SJSA1 (cell line): ENCODE measurements around the gene EI24. TPM values are rescaled to one million over a fixed set of nuclear protein-coding genes. Genes with fewer than 3 reads are reported as not detected.

ENCODE experiments used
- DNase-seq, 2 experiments: peaks; one replicate each; pipeline ENCODE4 v3.0.0-alpha.2; 2015 to 2020; ENCODE audit warnings: low spot score in 2 of 2, low read depth in 1 of 2
- H3K27ac ChIP-seq: fragments of 250-450 bp; sonication (Bioruptor Pico); 2 replicates; pipeline ENCODE4 v1.5.1; 2020; ENCODE audit warnings: mild to moderate bottlenecking, moderate library complexity
- H3K27me3 ChIP-seq: fragments of 250-450 bp; sonication (Bioruptor Pico); replicated peaks from 2 replicates; pipeline ENCODE4 v1.5.1; 2020; ENCODE audit warnings: mild to moderate bottlenecking, moderate library complexity
- H3K36me3 ChIP-seq: fragments of 250-450 bp; sonication (Bioruptor Pico); 2 replicates; pipeline ENCODE4 v1.5.1; 2020; ENCODE audit warnings: mild to moderate bottlenecking
- H3K4me1 ChIP-seq: fragments of 250-450 bp; sonication (Bioruptor Pico); replicated peaks from 2 replicates; pipeline ENCODE4 v1.6.1; 2021; ENCODE audit warnings: mild to moderate bottlenecking
- H3K4me3 ChIP-seq: fragments of 250-450 bp; sonication (Bioruptor Pico); 2 replicates; pipeline ENCODE4 v1.5.1; 2020; ENCODE audit warnings: mild to moderate bottlenecking
- H3K9me3 ChIP-seq: fragments of 250-450 bp; sonication (Bioruptor Pico); replicated peaks from 2 replicates; pipeline ENCODE4 v1.5.1; 2020; ENCODE audit warnings: mild to moderate bottlenecking
- total RNA-seq: library from RNA; depleted of rRNA; stranded (reverse); fragments of >200 nt; shearing (Covaris generic); gene quantifications from 2 replicates; pipeline ENCODE4 v1.2.3, GENCODE V29; 2014

EI24 gene
- total RNA-seq, 1 experiment from 2014 or later = 78.5 TPM

DNA sequence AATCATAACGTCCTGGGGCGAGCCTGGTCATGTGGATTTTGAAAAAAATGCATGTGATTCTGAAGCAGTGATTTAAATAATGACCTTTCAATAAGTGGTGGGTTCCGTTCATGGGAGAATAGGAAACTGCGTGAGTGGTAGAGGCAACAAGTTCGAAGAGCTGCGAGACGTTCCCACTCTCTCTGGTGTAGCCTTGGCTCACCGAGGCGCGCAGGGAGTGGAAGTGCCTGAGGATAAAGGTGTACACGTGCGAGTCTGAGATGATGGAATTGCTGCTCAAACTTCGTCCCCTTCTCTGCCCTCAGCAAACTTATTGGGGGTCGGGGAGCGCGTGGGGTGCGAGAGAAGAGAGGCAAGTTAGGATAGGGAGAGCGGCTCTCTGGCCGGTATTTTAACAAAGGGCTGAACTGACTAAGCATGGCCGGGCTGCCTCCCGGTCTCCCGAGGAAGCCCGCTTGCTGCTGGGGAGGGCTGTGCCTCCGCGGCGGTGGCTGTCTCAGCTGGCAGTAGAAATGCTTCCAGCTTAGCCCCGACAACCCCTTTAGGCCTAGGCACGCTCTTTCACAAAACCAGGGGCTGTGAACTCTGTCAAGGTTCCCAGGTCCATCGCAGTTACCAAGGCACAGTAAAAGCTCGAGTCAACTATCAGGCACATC, 22.5 kb downstream of the EI24 start:
- H3K27ac ChIP-seq = peak overlapping the region; percentile 82
- H3K36me3 ChIP-seq = no peaks in the 10 kb centered on the region; the same call in 1 of the 2 replicates
- H3K27me3 ChIP-seq = no peaks in the 10 kb centered on the region
- no peaks in the 10 kb centered on the region for H3K9me3 ChIP-seq
- DNase-seq = peak in 1 of 2 experiments; percentile 34
- peak overlapping the region; percentile 53 for H3K4me3 ChIP-seq
- H3K4me1 ChIP-seq = peaks cover 8% of the 10 kb centered on the region; the same call in 1 of the 2 replicates

- H3K36me3 ChIP-seq = no peaks in the 10 kb centered on the region; the same call in 1 of the 2 replicates
- peak within 1 kb of the TSS; percentile 82 for H3K27ac ChIP-seq
- H3K9me3 ChIP-seq = no peaks in the 10 kb centered on the region
- peak within 1 kb of the TSS; percentile 53 for H3K4me3 ChIP-seq
- peak; percentile 94 to 96 for DNase-seq
- H3K27me3 ChIP-seq = no peaks in the 10 kb centered on the region
- peaks cover 8% of the 10 kb centered on the region; the same call in 1 of the 2 replicates for H3K4me1 ChIP-seq
Measured at GRCh38 chr11:125592305-125593113, 23.2 kb downstream of the EI24 start, which contains the start of gene STT3A. Gene STT3A, plus strand, starts transcription at chr11:125592852. Its CDS starts 3,064 bp downstream, at chr11:125595916.

GRCh38 chr11:125593114-125593820, 24.0 kb downstream of the EI24 start:
- H3K9me3 ChIP-seq = no peaks in the 10 kb centered on the region
- peaks cover 8% of the 10 kb centered on the region; the same call in 1 of the 2 replicates for H3K4me1 ChIP-seq
- DNase-seq = peak; percentile 26 to 45
- no peaks in the 10 kb centered on the region; the same call in 1 of the 2 replicates for H3K36me3 ChIP-seq
- no peaks in the 10 kb centered on the region for H3K27me3 ChIP-seq
- peak overlapping the region; percentile 53 for H3K4me3 ChIP-seq
- H3K27ac ChIP-seq = peak overlapping the region; percentile 32

GRCh38 chr11:125594958-125595357, 25.7 kb downstream of the EI24 start:
- Histone ChIP-seq H3K27ac (no peak overlapping the region), H3K4me3 (no peak overlapping the region), H3K27me3 (no peaks in the 10 kb centered on the region), H3K36me3 (peaks cover 4% of the 10 kb centered on the region), H3K4me1 (peaks cover 8% of the 10 kb centered on the region; the same call in 1 of the 2 replicates), H3K9me3 (no peaks in the 10 kb centered on the region)
- DNase-seq = no peak

DNA sequence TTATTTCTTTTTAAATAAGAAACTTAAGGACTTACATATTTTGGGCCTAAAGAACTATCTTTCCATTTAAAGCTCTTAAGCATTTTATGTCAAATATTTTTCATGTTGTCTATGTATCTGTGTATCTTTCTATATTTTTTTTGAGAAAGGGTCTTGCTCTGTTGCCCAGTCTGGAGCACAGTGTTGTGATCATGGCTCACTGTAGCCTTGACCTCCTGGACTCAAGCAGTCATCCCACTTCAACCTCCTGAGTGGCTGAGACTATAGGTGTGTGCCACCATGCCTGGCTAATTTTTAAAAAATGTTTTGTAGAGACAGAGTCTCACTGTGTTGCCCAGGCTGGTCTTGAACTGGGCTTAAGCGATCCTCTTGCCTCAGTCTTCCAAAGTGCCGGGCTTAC, 31.4 kb downstream of the EI24 start:
- Histone ChIP-seq H3K9me3 (no peaks in the 10 kb centered on the region), H3K27me3 (no peaks in the 10 kb centered on the region), H3K36me3 (peaks cover 31% of the 10 kb centered on the region), H3K4me3 (no peak overlapping the region), H3K27ac (no peak overlapping the region), H3K4me1 (no peaks in the 10 kb centered on the region)
- DNase-seq = no peak

DNA sequence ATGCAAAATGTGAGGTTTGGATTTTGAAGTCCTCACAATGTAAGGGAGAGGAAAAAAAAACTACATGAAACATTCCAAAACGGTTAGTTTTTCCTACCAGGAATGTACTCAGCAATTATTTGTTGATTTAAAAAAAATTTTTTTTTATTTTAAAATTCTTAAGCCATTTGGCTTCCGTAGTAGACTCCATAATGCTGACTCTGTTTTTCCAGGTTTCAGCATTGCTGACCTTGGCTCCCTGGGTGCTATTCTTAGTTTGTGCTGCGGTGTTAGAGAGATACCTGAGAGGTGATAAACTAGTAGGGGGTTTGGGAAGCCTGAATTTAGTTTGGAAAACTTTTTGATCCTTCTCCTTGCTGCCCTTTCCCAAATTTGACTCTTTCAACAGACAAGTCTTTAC, 33.9 kb downstream of the EI24 start:
- no peak overlapping the region for H3K27ac ChIP-seq

GRCh38 chr11:125605417-125605816, 36.1 kb downstream of the EI24 start:
- no peaks in the 10 kb centered on the region for H3K27me3 ChIP-seq
- H3K36me3 ChIP-seq = peaks cover 39% of the 10 kb centered on the region
- H3K4me1 ChIP-seq = no peaks in the 10 kb centered on the region
- no peak overlapping the region for H3K27ac ChIP-seq
- DNase-seq = no peak
- H3K9me3 ChIP-seq = no peaks in the 10 kb centered on the region
- H3K4me3 ChIP-seq = no peak overlapping the region

More for the DNA sequence above, 33.9 kb downstream of the EI24 start:
- Histone ChIP-seq H3K36me3 (peaks cover 43% of the 10 kb centered on the region), H3K9me3 (no peaks in the 10 kb centered on the region), H3K4me3 (no peak overlapping the region), H3K27me3 (no peaks in the 10 kb centered on the region), H3K4me1 (no peaks in the 10 kb centered on the region)
- DNase-seq = no peak

- DNase-seq = no peak
- Histone ChIP-seq H3K27me3 (no peaks in the 10 kb centered on the region), H3K4me3 (no peak overlapping the region), H3K9me3 (no peaks in the 10 kb centered on the region), H3K4me1 (no peaks in the 10 kb centered on the region), H3K36me3 (peaks cover 33% of the 10 kb centered on the region), H3K27ac (no peak overlapping the region)
Measured at GRCh38 chr11:125609545-125609944, 40.3 kb downstream of the EI24 start.

GRCh38 chr11:125618383-125618782, 49.1 kb downstream of the EI24 start:
- peaks cover 31% of the 10 kb centered on the region for H3K36me3 ChIP-seq
- H3K27me3 ChIP-seq = no peaks in the 10 kb centered on the region

GRCh38 chr11:125621995-125622394, 52.7 kb downstream of the EI24 start:
- no peaks in the 10 kb centered on the region for H3K9me3 ChIP-seq
- H3K4me1 ChIP-seq = peaks cover 22% of the 10 kb centered on the region
- peaks cover 20% of the 10 kb centered on the region for H3K36me3 ChIP-seq
- peak in 1 of 2 experiments; percentile 11 for DNase-seq
- H3K4me3 ChIP-seq = no peak overlapping the region
- no peaks in the 10 kb centered on the region for H3K27me3 ChIP-seq
- H3K27ac ChIP-seq = no peak overlapping the region

More at GRCh38 chr11:125618383-125618782, 49.1 kb downstream of the EI24 start:
- Histone ChIP-seq H3K4me1 (peaks cover 13% of the 10 kb centered on the region), H3K27ac (no peak overlapping the region), H3K9me3 (no peaks in the 10 kb centered on the region), H3K4me3 (no peak overlapping the region)
- no peak for DNase-seq

DNA sequence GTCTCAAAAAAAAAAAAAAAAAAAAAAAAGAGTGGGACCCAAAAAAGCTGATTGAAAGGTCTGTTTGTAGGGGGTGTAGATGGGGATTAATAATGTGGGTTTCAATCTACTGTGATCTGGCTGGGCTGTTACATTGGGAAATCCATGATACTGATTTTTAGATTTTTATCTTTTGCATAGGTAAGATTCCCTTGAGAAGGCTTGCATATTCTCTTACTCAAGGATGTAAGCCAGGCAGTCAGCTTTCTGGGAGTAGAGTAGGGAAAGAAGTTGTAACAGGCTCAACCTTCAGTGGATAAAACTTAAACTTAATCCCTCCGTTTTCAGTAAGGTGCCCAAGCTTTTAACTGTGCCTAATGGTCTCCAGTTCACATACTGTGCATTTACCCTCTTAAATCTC, 53.8 kb downstream of the EI24 start:
- H3K36me3 ChIP-seq = peaks cover 20% of the 10 kb centered on the region
- no peak overlapping the region for H3K4me3 ChIP-seq
- no peak overlapping the region for H3K27ac ChIP-seq
- no peaks in the 10 kb centered on the region for H3K9me3 ChIP-seq
- no peaks in the 10 kb centered on the region for H3K27me3 ChIP-seq
- peaks cover 25% of the 10 kb centered on the region for H3K4me1 ChIP-seq
- DNase-seq = no peak

GRCh38 chr11:125624756-125625213, 55.5 kb downstream of the EI24 start, which contains the start of gene CHEK1:
Gene CHEK1, plus strand, starts transcription at chr11:125625163. Its CDS starts 1,606 bp downstream, at chr11:125626769.
- peak within 1 kb of the TSS; percentile 50 for H3K4me3 ChIP-seq
- H3K4me1 ChIP-seq = peaks cover 25% of the 10 kb centered on the region
- H3K27me3 ChIP-seq = no peaks in the 10 kb centered on the region
- peaks cover 14% of the 10 kb centered on the region for H3K36me3 ChIP-seq
- DNase-seq = no peak
- no peaks in the 10 kb centered on the region for H3K9me3 ChIP-seq
- H3K27ac ChIP-seq = peak within 1 kb of the TSS; percentile 83

- H3K4me3 ChIP-seq = peak overlapping the region; percentile 50
- no peaks in the 10 kb centered on the region for H3K27me3 ChIP-seq
- DNase-seq = no peak
- peaks cover 25% of the 10 kb centered on the region for H3K4me1 ChIP-seq
- H3K9me3 ChIP-seq = no peaks in the 10 kb centered on the region
- peaks cover 15% of the 10 kb centered on the region for H3K36me3 ChIP-seq
- H3K27ac ChIP-seq = peak overlapping the region; percentile 83
Measured at GRCh38 chr11:125625225-125625629, 56.0 kb downstream of the EI24 start.
